GM19099 (cell line): Measurements from ENCODE around the gene LSM14A.

Experiments used
- POLR2A ChIP-seq: IDR thresholded peaks from 3 replicates; pipeline ENCODE4 v1.6.1; 2011; ENCODE audit warnings: low read depth; ENCODE audit not compliant: insufficient read length; ENCODE audit errors: extremely low read depth

The LSM14A gene

DNA sequence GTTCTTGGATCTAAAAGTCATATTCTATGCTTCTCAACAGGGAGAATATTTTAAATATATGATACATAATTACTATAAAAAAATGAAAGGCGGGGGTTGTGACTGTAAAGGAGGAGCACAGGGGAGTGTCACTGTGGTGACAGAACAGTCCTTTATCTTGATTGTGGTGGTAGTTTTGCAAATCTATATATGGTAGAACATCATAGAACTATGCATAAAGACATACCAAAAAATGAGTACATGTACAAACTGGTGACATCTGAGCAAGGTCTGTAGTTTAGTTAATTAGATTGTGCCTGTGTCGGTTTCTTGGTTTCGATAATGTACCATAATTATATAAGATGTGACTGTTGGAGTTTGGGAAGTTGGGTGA lies 43.3 kb downstream of the LSM14A start:
- TF ChIP-seq POLR2A = no peak

DNA sequence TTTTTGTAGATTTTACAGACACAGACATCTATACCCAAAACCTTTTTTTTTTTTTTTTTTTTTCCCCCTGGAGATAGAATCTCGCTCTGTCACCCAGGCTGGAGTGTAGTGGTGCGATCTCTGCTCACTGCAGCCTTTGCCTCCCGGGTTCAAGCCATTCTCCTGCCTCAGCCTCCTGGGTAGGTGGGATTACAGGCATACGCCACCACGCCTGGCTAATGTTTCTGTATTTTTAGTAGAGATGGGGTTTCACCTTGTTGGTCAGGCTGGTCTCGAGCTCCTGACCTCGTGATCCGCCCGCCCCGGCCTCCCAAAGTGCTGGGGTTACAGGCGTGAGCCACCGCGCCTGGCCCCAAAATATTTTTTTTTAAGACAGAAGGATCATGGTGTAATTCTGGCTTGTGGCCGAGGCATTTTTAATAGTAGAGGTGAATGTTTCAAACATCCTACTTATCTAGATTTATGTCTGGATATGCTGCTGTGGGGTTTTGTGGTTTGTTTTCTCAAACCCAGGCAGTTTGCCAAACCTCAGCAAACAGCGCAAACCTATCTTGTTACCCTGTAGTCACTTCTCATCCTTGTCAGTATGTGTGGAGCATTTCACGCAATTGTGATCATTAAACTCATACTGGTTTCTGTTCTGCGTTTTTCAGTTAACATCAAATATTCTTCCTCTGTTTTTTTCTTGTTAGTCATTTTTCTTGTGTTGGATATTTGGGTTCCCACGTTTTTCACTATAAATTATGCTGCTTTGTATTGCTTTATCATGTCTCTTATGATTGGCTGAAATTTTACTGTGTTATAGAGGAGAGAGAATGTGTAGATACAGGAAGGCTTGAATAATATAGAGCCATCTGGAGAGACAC lies 45.9 kb downstream of the LSM14A start:
- TF ChIP-seq POLR2A = no peak

DNA sequence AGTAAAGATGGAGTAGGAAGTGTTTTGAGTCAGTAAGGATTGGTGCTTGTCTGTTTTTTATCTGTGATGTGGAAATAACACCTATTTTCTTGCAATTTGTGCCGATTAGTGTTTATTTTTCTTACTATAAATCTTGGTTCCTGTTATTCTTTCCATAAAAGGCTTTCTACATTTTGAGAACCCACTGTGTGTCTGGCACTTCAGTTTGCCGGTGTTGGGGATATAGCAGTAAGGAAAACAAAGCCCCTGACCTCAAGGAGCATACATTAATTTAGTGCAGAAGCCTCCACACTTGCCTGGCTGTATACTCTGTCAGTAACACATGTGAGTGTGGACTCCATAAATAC lies 46.5 kb downstream of the LSM14A start:
- TF ChIP-seq POLR2A = no peak

- TF ChIP-seq POLR2A = no peak
Observed at GRCh38 chr19:34220472-34221063, 48.3 kb downstream of the LSM14A start.

DNA sequence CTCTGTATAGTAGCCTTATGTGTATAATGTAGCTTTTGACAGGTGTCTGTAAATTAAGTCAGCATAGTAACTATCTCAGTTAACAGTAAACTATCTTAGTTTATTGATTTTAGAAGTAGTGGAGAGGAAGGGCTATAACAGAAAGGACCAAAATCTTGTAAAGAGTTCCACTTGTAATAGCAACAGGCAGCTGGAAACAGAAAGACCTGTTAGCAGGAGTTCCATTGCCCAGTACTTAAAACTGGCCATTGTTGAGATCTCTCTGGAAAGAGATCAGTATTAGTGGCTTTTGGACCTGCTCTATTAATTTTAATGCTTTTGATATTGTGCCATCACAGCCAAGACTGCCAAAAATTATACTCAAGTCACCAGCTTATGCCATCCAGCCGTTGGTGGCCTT lies 50.1 kb downstream of the LSM14A start:
- TF ChIP-seq POLR2A = no peak

GRCh38 chr19:34224996-34225658 lies 52.8 kb downstream of the LSM14A start:
- no peak for TF ChIP-seq POLR2A

DNA sequence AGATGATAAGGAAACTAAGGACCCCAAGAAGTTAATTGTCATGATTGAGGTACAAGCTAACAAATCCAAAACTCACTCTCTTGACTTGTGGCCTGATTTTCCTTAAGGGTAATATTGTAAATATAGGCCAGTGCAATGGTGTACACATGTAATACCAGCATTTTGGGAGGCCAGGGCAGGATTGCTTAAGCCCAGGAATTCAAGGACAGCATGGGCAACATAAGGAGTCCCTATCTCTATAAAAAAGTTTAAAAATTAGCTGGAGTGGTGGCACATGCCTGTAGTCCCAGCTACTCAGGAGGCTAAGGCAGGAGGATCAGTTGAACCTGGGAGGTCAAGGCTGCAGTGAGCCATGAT lies 53.3 kb downstream of the LSM14A start:
- no peak for TF ChIP-seq POLR2A

DNA sequence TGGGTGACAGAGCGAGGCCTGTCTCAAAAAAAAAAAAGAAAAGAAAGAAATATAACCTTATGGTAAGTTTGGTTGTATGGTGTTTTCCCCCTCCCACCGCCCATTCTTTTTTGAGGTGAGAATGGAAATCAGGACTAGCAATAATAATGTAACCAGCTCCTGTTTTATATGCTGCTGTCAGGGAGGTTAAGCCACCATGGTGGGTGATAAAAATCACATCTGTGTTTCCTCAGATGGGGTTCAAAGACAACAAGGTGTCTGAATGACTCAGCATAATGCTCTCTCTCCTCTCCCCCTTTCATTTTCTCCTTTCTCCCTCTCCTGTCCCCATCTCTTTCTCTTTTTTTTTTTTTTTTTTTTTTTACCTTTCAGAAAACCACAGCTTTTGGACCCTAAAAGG lies 53.7 kb downstream of the LSM14A start:
- no peak for TF ChIP-seq POLR2A

DNA sequence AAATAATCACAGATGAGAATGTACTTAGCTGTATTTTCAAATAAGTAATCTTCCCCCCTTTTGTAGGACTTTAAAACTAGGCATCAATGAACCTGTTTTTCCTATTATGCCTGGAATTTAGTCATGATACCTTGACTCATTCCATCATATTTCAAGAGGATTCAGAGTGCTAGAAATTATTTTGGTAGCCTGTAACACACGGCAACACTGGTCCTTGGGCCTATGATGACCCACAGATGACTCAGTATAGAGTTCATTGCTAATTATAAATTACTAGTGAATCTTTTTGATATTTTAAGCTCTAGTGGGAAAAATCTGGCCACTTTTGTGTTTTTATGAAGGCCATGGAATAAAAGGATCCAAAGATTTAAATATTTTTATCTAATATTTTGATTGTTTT lies 56.0 kb downstream of the LSM14A start:
- no peak for TF ChIP-seq POLR2A

DNA sequence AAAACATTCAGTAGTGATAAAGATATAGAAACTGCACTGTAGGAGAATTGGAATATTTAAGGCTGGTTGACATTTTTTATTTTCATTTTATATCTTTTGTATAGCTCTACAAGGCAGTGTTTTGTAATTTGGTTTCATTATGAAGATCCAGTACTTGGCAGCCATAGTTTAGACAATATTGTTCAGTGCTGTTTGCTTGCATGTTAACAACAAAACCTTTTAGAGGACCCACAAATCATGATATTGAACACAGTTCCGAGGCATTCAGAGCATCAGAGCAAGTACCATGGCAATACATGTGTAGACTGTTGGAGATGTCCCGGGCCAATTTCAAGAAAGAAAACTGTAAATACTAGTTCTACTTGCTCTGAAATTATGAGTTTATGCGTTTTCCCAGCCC lies 56.5 kb downstream of the LSM14A start:
- TF ChIP-seq POLR2A = no peak

DNA sequence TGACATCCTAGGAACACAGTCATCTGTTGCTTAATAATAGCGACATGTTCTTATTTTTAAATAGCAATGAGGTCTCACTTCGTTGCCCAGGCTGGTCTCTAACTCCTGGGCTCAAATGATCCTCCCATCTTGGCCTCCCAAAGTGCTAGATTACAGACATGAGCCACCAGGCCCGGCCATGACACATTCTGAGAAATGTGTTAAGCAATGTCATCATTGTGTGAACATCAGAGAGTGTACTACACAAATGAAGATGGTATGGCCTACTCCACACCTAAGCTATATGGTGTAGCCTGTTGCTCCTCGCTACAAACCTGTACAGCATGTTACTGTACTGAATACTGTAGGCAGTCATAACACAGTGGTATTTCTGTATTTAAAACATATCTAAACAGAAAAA lies 57.4 kb downstream of the LSM14A start:
- TF ChIP-seq POLR2A = no peak

GRCh38 chr19:34230820-34231219 lies 58.5 kb downstream of the LSM14A start:
- TF ChIP-seq POLR2A = no peak

DNA sequence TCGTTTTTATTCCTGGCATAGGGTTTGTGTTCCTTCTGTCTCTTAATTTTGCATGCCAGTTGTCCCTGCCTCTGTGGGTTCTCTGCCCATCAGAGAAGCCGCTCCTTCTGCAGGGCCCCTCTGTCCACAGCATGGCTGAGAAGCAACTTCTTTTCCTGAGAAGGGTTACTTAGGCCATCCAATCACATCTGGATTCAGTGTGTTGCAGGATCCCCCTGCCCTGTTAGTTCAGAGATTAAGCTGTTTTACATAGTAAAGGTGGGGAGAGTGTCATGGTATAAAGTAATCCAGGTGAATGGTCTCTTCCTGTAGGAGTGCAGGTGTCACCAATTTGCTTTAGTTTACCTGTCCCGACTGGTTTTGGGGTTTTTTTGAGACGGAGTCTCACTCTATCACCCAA lies 59.1 kb downstream of the LSM14A start:
- no peak for TF ChIP-seq POLR2A

- no peak for TF ChIP-seq POLR2A
Observed at GRCh38 chr19:34232566-34233481, 60.5 kb downstream of the LSM14A start.

GRCh38 chr19:34235425-34235940 lies 63.2 kb downstream of the LSM14A start:
- no peak for TF ChIP-seq POLR2A

- no peak for TF ChIP-seq POLR2A
Observed at GRCh38 chr19:34236035-34236987, 64.0 kb downstream of the LSM14A start.
